DOHH2 (cell line): ENCODE results near the gene SLC39A11.
A peak's percentile ranks its signal among the peaks of the same experiment; 100 is the strongest.

Experiments used
- H3F3A ChIP-seq: fragments of 200-600 bp; sonication (generic), shearing (Covaris generic); 2 replicates; pipeline ENCODE4 v1.6.0; 2016; ENCODE audit warnings: antibody characterized with exemption, mild to moderate bottlenecking; ENCODE audit not compliant: control insufficient read depth, insufficient read depth
- H3K27ac ChIP-seq: fragments of 200-600 bp; sonication (generic); 2 replicates; pipeline ENCODE4 v1.5.1; 2014; ENCODE audit warnings: low read depth, mild to moderate bottlenecking, low read length, moderate library complexity
- H3K27me3 ChIP-seq: fragments of 200-600 bp; sonication (generic); 2 replicates; pipeline ENCODE4 v1.6.1; 2014; ENCODE audit warnings: mild to moderate bottlenecking, low read length, mixed read lengths; ENCODE audit not compliant: control insufficient read depth
- H3K36me3 ChIP-seq: fragments of 200-600 bp; sonication (generic); 2 replicates; pipeline ENCODE4 v1.6.1; 2014; ENCODE audit warnings: mild to moderate bottlenecking, low read length, moderate library complexity, mixed read lengths; ENCODE audit not compliant: control insufficient read depth
- H3K4me1 ChIP-seq: fragments of 200-600 bp; sonication (generic); 2 replicates; pipeline ENCODE4 v1.6.1; 2014; ENCODE audit warnings: mild to moderate bottlenecking, low read length, mixed read lengths; ENCODE audit not compliant: control insufficient read depth
- H3K4me2 ChIP-seq: fragments of 200-600 bp; sonication (generic); 2 replicates; pipeline ENCODE4 v1.6.0; 2014; ENCODE audit warnings: mild to moderate bottlenecking, low read length, moderate library complexity
- H3K4me3 ChIP-seq: fragments of 200-600 bp; sonication (generic); 2 replicates; pipeline ENCODE4 v1.5.1; 2014; ENCODE audit warnings: mild to moderate bottlenecking, low read length, mixed read lengths
- H3K79me2 ChIP-seq: fragments of 200-600 bp; sonication (generic); 2 replicates; pipeline ENCODE4 v1.6.1; 2014; ENCODE audit warnings: mild to moderate bottlenecking, low read length, mixed read lengths; ENCODE audit not compliant: control insufficient read depth
- H3K9me2 ChIP-seq: fragments of 200-600 bp; sonication (generic); replicated peaks from 2 replicates; pipeline ENCODE4 v1.6.1; 2014; ENCODE audit warnings: mild to moderate bottlenecking, low read length, mixed read lengths; ENCODE audit not compliant: control insufficient read depth
- H3K9me3 ChIP-seq: fragments of 200-600 bp; sonication (generic); 2 replicates; pipeline ENCODE4 v1.6.1; 2014; ENCODE audit warnings: antibody characterized with exemption, low read length, mixed read lengths; ENCODE audit not compliant: control insufficient read depth, insufficient read depth
- H4K20me1 ChIP-seq: fragments of 200-600 bp; sonication (generic); 2 replicates; pipeline ENCODE4 v1.6.0; 2014; ENCODE audit warnings: low read depth, mild to moderate bottlenecking, antibody characterized with exemption, low read length, moderate library complexity; ENCODE audit not compliant: control insufficient read depth, insufficient read depth
- EZH2phosphoT487 ChIP-seq: fragments of 200-600 bp; sonication (generic); IDR thresholded peaks from 2 replicates; pipeline ENCODE4 v1.6.1; 2017; ENCODE audit warnings: borderline replicate concordance, mild to moderate bottlenecking, antibody characterized with exemption, low read length, moderate library complexity, mixed read lengths
- TF ChIP-seq, protein P1 (sequence below): fragments of 200-600 bp; sonication (generic); IDR thresholded peaks from one replicate; pipeline ENCODE4 v1.5.1; 2014; ENCODE audit warnings: antibody characterized with exemption, mild to moderate bottlenecking, low read depth, low read length; ENCODE audit not compliant: poor library complexity, severe bottlenecking

SLC39A11 gene

DNA sequence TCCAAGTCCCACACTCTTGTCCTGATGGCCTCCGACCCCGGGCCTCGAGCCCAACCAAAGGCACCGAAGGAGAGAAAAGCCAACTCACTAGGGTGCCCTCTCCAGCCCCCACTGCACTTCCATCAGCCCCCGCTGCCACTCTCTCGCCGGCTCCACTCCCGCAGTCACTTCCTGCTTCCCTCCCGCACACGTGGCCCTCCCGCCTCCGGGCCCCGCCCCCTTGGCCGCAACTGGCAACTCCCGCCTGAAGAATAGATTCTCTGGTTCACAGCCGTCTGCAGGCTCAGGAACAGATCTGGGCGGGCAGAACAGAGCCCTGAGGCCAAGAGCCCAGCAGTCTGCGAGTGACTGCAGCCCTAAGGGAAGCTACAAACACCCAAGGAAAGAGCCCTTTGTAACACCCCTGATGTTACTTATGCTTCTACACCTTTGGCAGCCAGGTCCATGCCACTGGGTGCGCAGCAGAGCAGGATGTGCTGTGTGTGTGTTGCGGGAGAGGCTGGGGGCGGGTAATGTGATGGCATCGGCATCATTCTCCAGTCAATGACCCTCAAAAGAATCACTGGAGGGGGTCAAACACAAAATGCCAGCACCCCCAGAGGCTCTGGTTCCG, at the start of gene SLC39A11:
SLC39A11 (minus strand) TSS at position 166 of the 613 bp plus-strand sequence. CDS start 3,924 bp downstream, outside the sequence.
- H3K36me3 ChIP-seq, result no peaks in the 10 kb centered on the region
- peaks cover 12% of the 10 kb centered on the region for H3K4me1 ChIP-seq
- no peaks in the 10 kb centered on the region for H4K20me1 ChIP-seq
- TF ChIP-seq, protein P1, sequence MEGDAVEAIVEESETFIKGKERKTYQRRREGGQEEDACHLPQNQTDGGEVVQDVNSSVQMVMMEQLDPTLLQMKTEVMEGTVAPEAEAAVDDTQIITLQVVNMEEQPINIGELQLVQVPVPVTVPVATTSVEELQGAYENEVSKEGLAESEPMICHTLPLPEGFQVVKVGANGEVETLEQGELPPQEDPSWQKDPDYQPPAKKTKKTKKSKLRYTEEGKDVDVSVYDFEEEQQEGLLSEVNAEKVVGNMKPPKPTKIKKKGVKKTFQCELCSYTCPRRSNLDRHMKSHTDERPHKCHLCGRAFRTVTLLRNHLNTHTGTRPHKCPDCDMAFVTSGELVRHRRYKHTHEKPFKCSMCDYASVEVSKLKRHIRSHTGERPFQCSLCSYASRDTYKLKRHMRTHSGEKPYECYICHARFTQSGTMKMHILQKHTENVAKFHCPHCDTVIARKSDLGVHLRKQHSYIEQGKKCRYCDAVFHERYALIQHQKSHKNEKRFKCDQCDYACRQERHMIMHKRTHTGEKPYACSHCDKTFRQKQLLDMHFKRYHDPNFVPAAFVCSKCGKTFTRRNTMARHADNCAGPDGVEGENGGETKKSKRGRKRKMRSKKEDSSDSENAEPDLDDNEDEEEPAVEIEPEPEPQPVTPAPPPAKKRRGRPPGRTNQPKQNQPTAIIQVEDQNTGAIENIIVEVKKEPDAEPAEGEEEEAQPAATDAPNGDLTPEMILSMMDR, result no peak
- TF ChIP-seq EZH2phosphoT487, result no peak
- peak within 1 kb of the TSS; percentile 95 for H3K4me2 ChIP-seq
- no peaks in the 10 kb centered on the region for H3K9me3 ChIP-seq
- peaks cover 11% of the 10 kb centered on the region for H3K27me3 ChIP-seq
- H3K27ac ChIP-seq, result no peak within 1 kb of the TSS
- H3K4me3 ChIP-seq, result peak within 1 kb of the TSS; percentile 89
- no peaks in the 10 kb centered on the region for H3F3A ChIP-seq
- no peaks in the 10 kb centered on the region for H3K9me2 ChIP-seq
- H3K79me2 ChIP-seq, result peaks cover 7% of the 10 kb centered on the region

GRCh38 chr17:73141411-73141810, 48.9 kb upstream of the SLC39A11 start:
- no peak for TF ChIP-seq EZH2phosphoT487
- TF ChIP-seq, protein P1, result no peak
- Histone ChIP-seq H3K4me2 (no peak overlapping the region), H3K9me2 (no peaks in the 10 kb centered on the region), H3K27ac (no peak overlapping the region), H4K20me1 (no peaks in the 10 kb centered on the region), H3F3A (no peaks in the 10 kb centered on the region), H3K36me3 (no peaks in the 10 kb centered on the region), H3K79me2 (no peaks in the 10 kb centered on the region), H3K4me3 (no peak overlapping the region), H3K9me3 (peaks cover 11% of the 10 kb centered on the region; the same call in 1 of the 2 replicates), H3K27me3 (no peaks in the 10 kb centered on the region), H3K4me1 (no peaks in the 10 kb centered on the region)

GRCh38 chr17:73140566-73140965, 48.1 kb upstream of the SLC39A11 start:
- Histone ChIP-seq H3K9me3 (peaks cover 11% of the 10 kb centered on the region; the same call in 1 of the 2 replicates), H3K27me3 (no peaks in the 10 kb centered on the region), H3K9me2 (no peaks in the 10 kb centered on the region), H3K4me2 (no peak overlapping the region), H3K27ac (no peak overlapping the region), H3K4me3 (no peak overlapping the region), H3K4me1 (no peaks in the 10 kb centered on the region), H3K79me2 (no peaks in the 10 kb centered on the region), H3F3A (no peaks in the 10 kb centered on the region), H4K20me1 (no peaks in the 10 kb centered on the region), H3K36me3 (no peaks in the 10 kb centered on the region)
- TF ChIP-seq, protein P1, result no peak
- no peak for TF ChIP-seq EZH2phosphoT487
